Measurements from ENCODE around the gene RGS9.

DNA sequence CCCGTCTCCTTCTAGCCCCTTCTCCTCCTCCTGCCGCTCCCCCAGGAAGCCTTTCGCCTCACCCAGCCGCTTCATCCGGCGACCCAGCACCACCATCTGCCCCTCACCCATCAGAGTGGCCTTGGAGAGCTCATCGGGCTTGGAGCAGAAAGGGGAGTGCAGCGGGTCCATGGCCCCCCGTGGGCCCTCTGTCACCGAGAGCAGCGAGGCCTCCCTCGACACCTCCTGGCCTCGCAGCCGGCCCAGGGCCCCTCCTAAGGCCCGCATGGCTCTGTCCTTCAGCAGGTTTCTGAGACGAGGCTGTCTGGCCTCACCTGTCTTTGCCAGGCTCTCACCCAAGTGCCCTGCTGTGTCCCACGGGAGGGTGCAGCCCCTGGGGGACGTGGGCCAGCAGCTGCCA is 87.9 kb downstream of the RGS9 start:
- TF ChIP-seq, protein P1, sequence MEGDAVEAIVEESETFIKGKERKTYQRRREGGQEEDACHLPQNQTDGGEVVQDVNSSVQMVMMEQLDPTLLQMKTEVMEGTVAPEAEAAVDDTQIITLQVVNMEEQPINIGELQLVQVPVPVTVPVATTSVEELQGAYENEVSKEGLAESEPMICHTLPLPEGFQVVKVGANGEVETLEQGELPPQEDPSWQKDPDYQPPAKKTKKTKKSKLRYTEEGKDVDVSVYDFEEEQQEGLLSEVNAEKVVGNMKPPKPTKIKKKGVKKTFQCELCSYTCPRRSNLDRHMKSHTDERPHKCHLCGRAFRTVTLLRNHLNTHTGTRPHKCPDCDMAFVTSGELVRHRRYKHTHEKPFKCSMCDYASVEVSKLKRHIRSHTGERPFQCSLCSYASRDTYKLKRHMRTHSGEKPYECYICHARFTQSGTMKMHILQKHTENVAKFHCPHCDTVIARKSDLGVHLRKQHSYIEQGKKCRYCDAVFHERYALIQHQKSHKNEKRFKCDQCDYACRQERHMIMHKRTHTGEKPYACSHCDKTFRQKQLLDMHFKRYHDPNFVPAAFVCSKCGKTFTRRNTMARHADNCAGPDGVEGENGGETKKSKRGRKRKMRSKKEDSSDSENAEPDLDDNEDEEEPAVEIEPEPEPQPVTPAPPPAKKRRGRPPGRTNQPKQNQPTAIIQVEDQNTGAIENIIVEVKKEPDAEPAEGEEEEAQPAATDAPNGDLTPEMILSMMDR (IDR thresholded peaks at IDR 0.05) = no peak
- no peak for TF ChIP-seq POLR2A (IDR thresholded peaks at IDR 0.05)

Measured in body of pancreas (tissue), 4 donors.